Transverse colon (tissue), 4 donors: Measurements from ENCODE around the gene FGR.

Source experiments
- EP300 ChIP-seq: sonication (generic); formaldehyde crosslinking; IDR thresholded peaks from one replicate; pipeline ENCODE4 v1.6.1; 2017; ENCODE audit warnings: antibody characterized with exemption, low read depth
- POLR2A ChIP-seq: fragments of 450-650 bp; IDR thresholded peaks from one replicate; pipeline ENCODE4 v1.6.1; 2016; ENCODE audit warnings: antibody characterized with exemption, mild to moderate bottlenecking, moderate library complexity
- POLR2AphosphoS5 ChIP-seq, 3 donors: sonication (generic); formaldehyde crosslinking; IDR thresholded peaks; one replicate each; pipeline ENCODE4 v1.6.1; 2016; ENCODE audit warnings: antibody characterized with exemption in 3 of 3
- TF ChIP-seq, protein P1 (sequence below), 5 experiments: fragments of 200-600 bp in 3 of 5; fragments of 450-650 bp in 2 of 5; sonication (generic) in 3 of 5; IDR thresholded peaks; 1 replicate in 2 of 5; 2 replicates in 3 of 5; pipeline ENCODE4 v1.5.1; 2016 to 2017; ENCODE audit warnings: antibody characterized with exemption in 5 of 5, inconsistent platforms in 3 of 5, mild to moderate bottlenecking in 2 of 5, moderate library complexity in 1 of 5

- TF ChIP-seq, protein P1, sequence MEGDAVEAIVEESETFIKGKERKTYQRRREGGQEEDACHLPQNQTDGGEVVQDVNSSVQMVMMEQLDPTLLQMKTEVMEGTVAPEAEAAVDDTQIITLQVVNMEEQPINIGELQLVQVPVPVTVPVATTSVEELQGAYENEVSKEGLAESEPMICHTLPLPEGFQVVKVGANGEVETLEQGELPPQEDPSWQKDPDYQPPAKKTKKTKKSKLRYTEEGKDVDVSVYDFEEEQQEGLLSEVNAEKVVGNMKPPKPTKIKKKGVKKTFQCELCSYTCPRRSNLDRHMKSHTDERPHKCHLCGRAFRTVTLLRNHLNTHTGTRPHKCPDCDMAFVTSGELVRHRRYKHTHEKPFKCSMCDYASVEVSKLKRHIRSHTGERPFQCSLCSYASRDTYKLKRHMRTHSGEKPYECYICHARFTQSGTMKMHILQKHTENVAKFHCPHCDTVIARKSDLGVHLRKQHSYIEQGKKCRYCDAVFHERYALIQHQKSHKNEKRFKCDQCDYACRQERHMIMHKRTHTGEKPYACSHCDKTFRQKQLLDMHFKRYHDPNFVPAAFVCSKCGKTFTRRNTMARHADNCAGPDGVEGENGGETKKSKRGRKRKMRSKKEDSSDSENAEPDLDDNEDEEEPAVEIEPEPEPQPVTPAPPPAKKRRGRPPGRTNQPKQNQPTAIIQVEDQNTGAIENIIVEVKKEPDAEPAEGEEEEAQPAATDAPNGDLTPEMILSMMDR (IDR thresholded peaks at IDR 0.05) = no peak
- no peak for TF ChIP-seq EP300
- no peak for TF ChIP-seq POLR2A
- TF ChIP-seq POLR2AphosphoS5 (IDR thresholded peaks at IDR 0.05) = no peak
These were observed 11.4 kb downstream of the FGR start for GRCh38 chr1:27623327-27624212.
